ENCODE data around the gene PRKCH. TPM values are rescaled to one million over a fixed set of nuclear protein-coding genes. Genes with fewer than 3 reads are reported as not detected.
A peak's percentile ranks its signal among the peaks of the same experiment; 100 is the strongest.

The PRKCH gene
- total RNA-seq, 2 experiments from 2014 or later = 193 to 194 TPM

DNA sequence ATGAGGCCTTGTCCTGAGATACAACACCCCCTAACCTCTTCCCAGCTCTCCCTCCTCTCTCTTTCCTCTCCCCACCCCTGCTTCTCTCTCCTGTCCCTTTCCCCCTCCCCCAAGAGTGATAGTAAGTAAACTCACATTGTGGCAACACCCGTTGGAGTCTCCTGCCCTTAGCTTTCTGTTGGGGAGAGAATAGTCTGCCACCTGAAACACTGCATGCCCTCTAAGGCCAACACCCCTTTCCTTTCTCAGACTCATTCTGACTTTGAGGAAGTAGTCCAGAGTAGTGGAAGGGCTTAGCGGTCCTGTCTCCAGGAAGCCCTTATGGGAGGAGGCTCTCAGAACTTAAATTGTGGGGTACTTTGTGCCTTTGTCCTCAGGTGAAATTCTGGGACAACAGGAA lies 95.2 kb downstream of the PRKCH start:
- intact Hi-C loops (cut with micrococcal nuclease) = no loop called here
- TF ChIP-seq, protein P1, sequence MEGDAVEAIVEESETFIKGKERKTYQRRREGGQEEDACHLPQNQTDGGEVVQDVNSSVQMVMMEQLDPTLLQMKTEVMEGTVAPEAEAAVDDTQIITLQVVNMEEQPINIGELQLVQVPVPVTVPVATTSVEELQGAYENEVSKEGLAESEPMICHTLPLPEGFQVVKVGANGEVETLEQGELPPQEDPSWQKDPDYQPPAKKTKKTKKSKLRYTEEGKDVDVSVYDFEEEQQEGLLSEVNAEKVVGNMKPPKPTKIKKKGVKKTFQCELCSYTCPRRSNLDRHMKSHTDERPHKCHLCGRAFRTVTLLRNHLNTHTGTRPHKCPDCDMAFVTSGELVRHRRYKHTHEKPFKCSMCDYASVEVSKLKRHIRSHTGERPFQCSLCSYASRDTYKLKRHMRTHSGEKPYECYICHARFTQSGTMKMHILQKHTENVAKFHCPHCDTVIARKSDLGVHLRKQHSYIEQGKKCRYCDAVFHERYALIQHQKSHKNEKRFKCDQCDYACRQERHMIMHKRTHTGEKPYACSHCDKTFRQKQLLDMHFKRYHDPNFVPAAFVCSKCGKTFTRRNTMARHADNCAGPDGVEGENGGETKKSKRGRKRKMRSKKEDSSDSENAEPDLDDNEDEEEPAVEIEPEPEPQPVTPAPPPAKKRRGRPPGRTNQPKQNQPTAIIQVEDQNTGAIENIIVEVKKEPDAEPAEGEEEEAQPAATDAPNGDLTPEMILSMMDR (IDR thresholded peaks at IDR 0.05) = no peak
- ChIA-PET POLR2A (interaction anchor here (0.8 to 1.5 kb wide), 2 partner anchors 14 to 33 kb away, joined by 4 to 6 read pairs; no protein-coding TSS in a partner anchor), CTCF (interaction anchor here (1.0 to 1.2 kb wide), 2 partner anchors 11 to 17 kb away, joined by 3 to 4 read pairs; no protein-coding TSS in a partner anchor)
- ATAC-seq (no peak), DNase-seq (peak; percentile 6)
- H3K4me1 Mint-ChIP-seq (ENCODE audit: low read depth) = peaks cover 57% of the 10 kb centered on the region
- H3K27ac Mint-ChIP-seq = no peak overlapping the region
- H3K27me3 Mint-ChIP-seq = no peaks in the 10 kb centered on the region
- peaks cover 3% of the 10 kb centered on the region for H3K9me3 Mint-ChIP-seq
- H3K4me3 Mint-ChIP-seq = peak overlapping the region; percentile 29
- peaks cover 40% of the 10 kb centered on the region for H3K36me3 Mint-ChIP-seq (ENCODE audit: low read depth)

DNA sequence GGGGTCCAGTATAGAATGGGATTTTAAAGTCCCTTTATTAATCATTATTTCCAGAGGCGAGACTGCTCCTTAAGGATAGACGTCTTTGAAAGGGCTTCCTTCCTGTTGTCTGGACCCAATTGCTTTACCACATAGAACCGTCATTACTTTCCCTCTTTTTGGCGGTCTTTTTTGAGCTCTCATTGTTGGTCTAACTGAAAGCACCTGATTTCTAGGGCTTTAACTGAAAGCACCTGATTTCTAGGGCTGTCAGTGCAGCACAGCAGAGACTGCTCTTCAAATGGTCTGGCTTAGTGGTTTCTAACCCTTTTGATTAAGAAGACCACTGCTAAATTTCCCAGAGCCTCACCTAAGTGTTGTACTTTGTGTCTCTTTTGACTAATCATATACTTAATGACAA lies 95.8 kb downstream of the PRKCH start:
- peak overlapping the region; percentile 37 for H3K4me3 Mint-ChIP-seq
- H3K27ac Mint-ChIP-seq = no peak overlapping the region
- peaks cover 62% of the 10 kb centered on the region for H3K4me1 Mint-ChIP-seq (ENCODE audit: low read depth)
- peaks cover 3% of the 10 kb centered on the region for H3K9me3 Mint-ChIP-seq
- DNase-seq (peak; percentile 22), ATAC-seq (no peak)
- TF ChIP-seq, protein P1 (IDR thresholded peaks at IDR 0.05) = no peak
- CTCF ChIA-PET = interaction anchor here (1.0 kb wide), 1 partner anchor 16 kb away, joined by 4 read pairs; no protein-coding TSS in a partner anchor
- H3K27me3 Mint-ChIP-seq = no peaks in the 10 kb centered on the region
- intact Hi-C loops (cut with micrococcal nuclease) = no loop called here
- POLR2A ChIA-PET = no interaction called here
- peaks cover 37% of the 10 kb centered on the region for H3K36me3 Mint-ChIP-seq (ENCODE audit: low read depth)

DNA sequence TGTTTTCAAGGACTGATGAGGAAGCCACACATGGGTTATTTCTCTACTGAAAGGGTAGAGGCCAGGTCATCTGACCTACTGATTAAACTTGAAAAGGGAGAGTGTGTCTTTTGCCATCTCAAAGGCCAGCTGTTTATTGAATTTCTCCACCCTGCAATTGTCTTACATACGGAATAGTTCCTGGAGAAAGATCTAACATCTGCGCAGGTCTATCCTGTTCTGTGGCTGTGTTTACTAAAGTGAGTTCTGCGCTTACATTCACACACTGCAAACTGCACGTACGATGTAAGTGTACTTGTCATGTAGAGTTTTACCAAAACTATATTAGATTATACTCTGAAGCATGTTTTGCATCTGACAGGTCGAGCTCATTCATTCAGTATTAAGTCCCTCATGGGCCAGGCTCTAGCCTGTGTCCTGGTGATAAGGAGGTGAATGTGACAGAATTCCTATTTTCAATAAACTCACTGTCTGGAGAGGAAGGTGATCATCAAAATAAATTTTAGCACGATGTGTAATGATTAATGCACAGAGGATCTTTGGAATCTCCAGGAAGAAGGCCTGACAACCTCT lies 96.6 kb downstream of the PRKCH start:
- peak overlapping the region; percentile 32 for H3K4me3 Mint-ChIP-seq
- ChIA-PET CTCF (no interaction called here), POLR2A (no interaction called here)
- H3K9me3 Mint-ChIP-seq = peaks cover 3% of the 10 kb centered on the region
- intact Hi-C loops (cut with micrococcal nuclease) = no loop called here
- H3K27me3 Mint-ChIP-seq = no peaks in the 10 kb centered on the region
- no peak overlapping the region for H3K27ac Mint-ChIP-seq
- DNase-seq (no peak), ATAC-seq (no peak)
- H3K36me3 Mint-ChIP-seq (ENCODE audit: low read depth) = peaks cover 44% of the 10 kb centered on the region
- TF ChIP-seq, protein P1 (IDR thresholded peaks at IDR 0.05) = no peak
- peaks cover 69% of the 10 kb centered on the region for H3K4me1 Mint-ChIP-seq (ENCODE audit: low read depth)

DNA sequence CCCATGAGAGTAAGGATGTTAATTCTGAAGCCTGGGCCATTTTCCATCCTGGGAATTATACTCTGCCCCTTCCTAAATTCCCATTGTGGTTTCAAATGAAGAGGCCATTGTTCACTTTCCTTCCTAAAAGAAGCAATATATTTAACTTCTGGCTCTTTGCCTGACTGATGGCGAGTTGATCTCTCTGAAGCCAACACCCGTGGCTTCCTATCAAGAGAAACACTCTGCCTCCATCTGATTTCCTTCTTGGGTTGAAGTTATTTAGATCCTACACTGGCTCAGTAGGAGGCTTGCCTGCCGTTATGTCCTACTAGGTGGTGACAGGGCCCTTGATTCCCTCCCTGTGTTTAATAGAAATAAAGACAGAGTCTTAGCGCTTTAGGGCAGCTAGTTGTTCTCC lies 97.4 kb downstream of the PRKCH start:
- H3K4me3 Mint-ChIP-seq = no peak overlapping the region

DNA sequence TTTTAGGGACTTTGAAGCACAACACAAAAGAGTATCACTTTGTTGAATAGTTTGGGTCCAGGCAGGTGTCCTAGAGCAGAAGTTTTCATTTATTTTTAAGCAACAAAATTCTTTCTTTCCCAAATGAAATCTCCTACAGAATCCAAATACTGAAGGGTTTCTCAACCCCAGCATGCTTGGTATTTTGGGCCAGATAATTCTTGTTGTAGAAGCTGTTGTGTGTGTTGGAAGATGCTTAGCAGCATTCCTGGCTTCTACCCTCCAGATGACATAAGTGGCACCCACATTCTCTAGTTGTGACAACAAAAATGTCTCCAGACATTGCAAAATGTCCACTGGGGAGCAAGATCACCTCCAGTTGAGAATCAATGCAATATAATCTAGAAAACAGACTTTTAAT lies 97.8 kb downstream of the PRKCH start:
- Mint-ChIP-seq H3K27me3 (no peaks in the 10 kb centered on the region), H3K4me3 (no peak overlapping the region), H3K36me3 (ENCODE audit: low read depth) (peaks cover 55% of the 10 kb centered on the region), H3K9me3 (peaks cover 11% of the 10 kb centered on the region), H3K27ac (no peak overlapping the region), H3K4me1 (ENCODE audit: low read depth) (peaks cover 81% of the 10 kb centered on the region)
- CTCF ChIA-PET = interaction anchor here (0.8 to 1.6 kb wide), 3 partner anchors 12 to 31 kb away, joined by 3 to 5 read pairs (median 3); no protein-coding TSS in a partner anchor
- no peak for ATAC-seq
- DNase-seq = no peak
- intact Hi-C loops (cut with micrococcal nuclease) = no loop called here
- POLR2A ChIA-PET = interaction anchor here (1.0 to 3.8 kb wide), 7 partner anchors 9 to 31 kb away, joined by 3 to 24 read pairs (median 4); no protein-coding TSS in a partner anchor
- TF ChIP-seq, protein P1 (IDR thresholded peaks at IDR 0.05) = no peak

More for the DNA sequence above, 97.4 kb downstream of the PRKCH start:
- peaks cover 50% of the 10 kb centered on the region for H3K36me3 Mint-ChIP-seq (ENCODE audit: low read depth)
- no peaks in the 10 kb centered on the region for H3K27me3 Mint-ChIP-seq
- DNase-seq (no peak), ATAC-seq (no peak)
- ChIA-PET CTCF (interaction anchor here (0.8 to 1.6 kb wide), 2 partner anchors 13 to 31 kb away, joined by 3 to 5 read pairs; no protein-coding TSS in a partner anchor), POLR2A (interaction anchor here (2.3 to 3.8 kb wide), 2 partner anchors 10 to 30 kb away, joined by 7 to 24 read pairs; no protein-coding TSS in a partner anchor)
- H3K9me3 Mint-ChIP-seq = peaks cover 7% of the 10 kb centered on the region
- intact Hi-C loops (cut with micrococcal nuclease) = no loop called here
- TF ChIP-seq, protein P1 (IDR thresholded peaks at IDR 0.05) = no peak
- no peak overlapping the region for H3K27ac Mint-ChIP-seq
- H3K4me1 Mint-ChIP-seq (ENCODE audit: low read depth) = peaks cover 76% of the 10 kb centered on the region

Data from activated CD8-positive, alpha-beta T cell treated with anti-CD3 and anti-CD28 coated beads for 36 hours (primary cell).